SH-SY5Y (cell line): ENCODE results near the gene OR8S1.

Source experiments
- GATA2 ChIP-seq: IDR thresholded peaks from 2 replicates; pipeline ENCODE4 v1.6.1; 2011; ENCODE audit warnings: mild to moderate bottlenecking, low read depth, low read length
- GATA3 ChIP-seq: IDR thresholded peaks from 2 replicates; pipeline ENCODE4 v1.6.1; 2011; ENCODE audit warnings: low read depth, mild to moderate bottlenecking, low read length, moderate library complexity

Gene OR8S1

GRCh38 chr12:48556631-48557030 lies 31.2 kb downstream of the OR8S1 start:
- no peak for TF ChIP-seq GATA3

DNA sequence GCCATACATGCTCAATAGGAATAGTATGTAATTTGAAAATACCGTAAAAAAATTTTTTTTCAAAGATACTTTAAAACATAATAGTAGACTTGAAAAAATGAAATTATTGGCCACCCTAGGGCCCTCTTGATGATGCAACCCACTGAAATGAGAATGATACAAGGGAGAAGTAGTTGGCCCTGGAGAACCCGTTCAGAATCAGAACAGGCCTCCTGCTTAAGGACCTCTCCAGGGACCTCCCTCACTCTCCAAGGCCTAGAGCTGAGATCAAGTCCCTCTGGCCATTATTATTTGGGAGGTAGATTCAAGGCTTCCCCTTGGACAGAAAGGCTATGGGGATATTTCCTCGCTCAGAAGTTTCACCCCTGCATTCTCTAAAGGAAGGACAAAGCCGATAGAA lies 32.5 kb downstream of the OR8S1 start:
- TF ChIP-seq GATA3, result no peak
- TF ChIP-seq GATA2, result no peak

DNA sequence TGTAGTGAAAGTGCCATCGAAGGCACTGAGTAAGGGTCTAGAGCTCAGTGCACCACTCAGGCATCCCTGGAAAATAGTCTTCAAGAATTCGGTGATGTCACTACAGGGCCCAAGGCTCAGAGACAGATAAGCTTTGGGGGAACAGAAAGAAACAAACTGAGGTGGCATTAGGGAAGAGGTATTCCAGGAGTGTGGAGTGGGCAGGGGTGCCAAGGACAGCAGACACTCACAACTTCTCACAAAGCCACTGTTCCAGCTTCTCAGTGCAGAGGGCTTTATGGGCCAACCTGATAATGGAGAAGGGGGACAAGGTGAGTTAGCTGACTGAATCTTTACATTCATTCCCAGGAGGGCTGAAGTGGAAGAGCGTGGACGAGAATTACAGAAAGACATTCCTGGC lies 42.3 kb downstream of the OR8S1 start:
- TF ChIP-seq GATA3 (no peak), GATA2 (no peak)

- TF ChIP-seq GATA3 (no peak), GATA2 (no peak)
Measured at GRCh38 chr12:48569946-48570345, 44.5 kb downstream of the OR8S1 start, which contains the start of gene LALBA. LALBA (minus strand) TSS chr12:48570046; CDS start chr12:48570020, 26 bp downstream.

GRCh38 chr12:48572326-48572725 lies 46.9 kb downstream of the OR8S1 start:
- no peak for TF ChIP-seq GATA2
- TF ChIP-seq GATA3, result no peak
